T-helper 17 cell (primary cell): ENCODE results near the gene UBE2Q2. TPM values are rescaled to one million over a fixed set of nuclear protein-coding genes. Genes with fewer than 3 reads are reported as not detected.
"Not testable (repeated sequence)": the region's sequence is repeated elsewhere in the genome, so short reads cannot be mapped to it uniquely, and the experiment has no call there.

Source experiments
- ATAC-seq: fragments of 150-1000 bp; cut with Tn5 transposase; 2 replicates; pipeline ENCODE4 v1.10.0; 2021; ENCODE audit warnings: mild to moderate bottlenecking, moderate library complexity
- DNase-seq, 3 donors: peaks; one replicate each; pipeline versions ENCODE4 v3.0.0 to v3.0.0-alpha.2; 2020 to 2021
- H3K9me3 ChIP-seq: one replicate; pipeline ENCODE4 v1.7.0; 2013; ENCODE audit warnings: low read length, mild to moderate bottlenecking; ENCODE audit not compliant: control insufficient read depth, poor library complexity, severe bottlenecking
- H3K27ac Mint-ChIP-seq: one replicate; pipeline ENCODE4 v1.8.0; 2022; ENCODE audit warnings: mild to moderate bottlenecking, moderate library complexity, mixed read lengths
- H3K27me3 Mint-ChIP-seq: one replicate; pipeline ENCODE4 v1.8.0; 2022; ENCODE audit warnings: mixed read lengths
- H3K36me3 Mint-ChIP-seq: one replicate; pipeline ENCODE4 v1.8.0; 2022; ENCODE audit warnings: low read depth, mixed read lengths
- H3K4me1 Mint-ChIP-seq: one replicate; pipeline ENCODE4 v1.8.0; 2022; ENCODE audit warnings: mild to moderate bottlenecking, mixed read lengths
- H3K4me3 Mint-ChIP-seq: one replicate; pipeline ENCODE4 v1.8.0; 2022; ENCODE audit warnings: mild to moderate bottlenecking, moderate library complexity, mixed read lengths
- total RNA-seq, 4 donors: library from RNA in 2 of 4; stranded (reverse) in 2 of 4; gene quantifications; one replicate each; pipeline ENCODE4 v1.2.3 and lab custom pipeline; 2022 to 2026

Gene UBE2Q2
- total RNA-seq, 2 donors from 2014 or later = 40.0 to 40.1 TPM

DNA sequence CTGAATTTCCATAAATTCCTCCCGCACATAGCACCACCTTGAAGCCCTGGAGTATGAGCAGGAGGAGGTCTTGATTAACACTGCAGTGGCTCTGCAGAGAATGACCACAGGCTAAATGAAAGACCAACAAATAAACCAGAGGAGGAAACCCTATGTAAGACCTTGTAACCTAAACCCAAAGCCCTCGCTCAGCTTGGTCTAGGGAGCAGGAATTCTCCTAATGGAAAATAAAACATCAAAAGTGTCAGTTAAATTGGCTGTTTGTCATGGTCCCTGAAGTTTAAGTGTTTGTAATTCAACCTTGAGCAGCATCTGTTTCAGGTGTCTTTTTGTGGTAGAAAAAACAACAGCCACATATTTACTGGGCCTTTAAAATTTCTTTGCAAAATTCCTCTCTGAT lies 9.2 kb upstream of the UBE2Q2 start:
- Mint-ChIP-seq H3K4me3 (no peak overlapping the region), H3K27me3 (no peaks in the 10 kb centered on the region), H3K27ac (no peak overlapping the region), H3K36me3 (peaks cover 3% of the 10 kb centered on the region), H3K4me1 (peaks cover 9% of the 10 kb centered on the region)
- no peaks in the 10 kb centered on the region for H3K9me3 ChIP-seq
- DNase-seq (no peak), ATAC-seq (no peak)

DNA sequence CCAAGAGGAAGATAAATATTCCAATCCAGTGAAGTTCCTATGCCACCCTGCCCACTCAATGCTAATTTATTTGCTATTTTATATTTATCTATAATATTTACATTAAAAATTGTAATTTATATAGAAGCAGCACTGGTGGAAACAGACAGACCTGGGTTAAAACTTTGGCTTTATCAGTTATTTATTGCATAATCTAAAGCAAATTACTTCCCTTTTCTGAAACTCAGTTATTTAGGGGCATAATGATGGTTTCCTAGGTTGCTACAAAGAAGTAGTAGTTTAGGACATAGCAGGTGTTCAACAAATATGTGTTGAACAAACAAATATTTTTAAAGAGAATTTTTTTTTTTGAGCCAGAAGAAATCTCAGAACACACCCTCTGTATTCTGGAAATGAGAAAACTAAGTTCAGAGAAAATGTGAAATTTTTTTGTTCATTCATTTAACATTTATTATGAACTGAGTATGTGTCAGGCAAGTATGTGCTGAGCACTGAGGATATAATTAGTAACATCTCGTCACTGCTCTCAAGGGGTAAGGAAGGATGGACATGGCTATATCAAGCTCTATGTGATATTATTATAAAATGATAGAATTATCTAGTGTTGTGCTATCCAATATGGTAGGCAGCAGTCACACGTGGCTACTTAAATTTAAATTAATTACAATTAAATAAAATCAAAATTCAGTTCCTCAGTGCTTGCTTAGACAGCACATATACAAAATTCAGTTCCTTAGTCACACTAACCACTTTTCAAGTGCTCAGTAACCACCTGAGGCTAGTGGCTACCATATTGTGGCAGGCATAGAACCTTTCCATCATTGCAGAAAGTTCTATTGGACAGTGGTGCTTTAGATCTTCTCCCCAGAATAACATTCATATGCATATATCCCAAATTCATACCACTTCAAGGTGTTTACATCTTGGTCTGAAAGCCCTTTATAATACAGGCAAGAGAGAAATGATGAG lies 7.0 kb upstream of the UBE2Q2 start:
- ATAC-seq = peak; percentile 24
- DNase-seq = no peak
- peaks cover 9% of the 10 kb centered on the region for H3K4me1 Mint-ChIP-seq
- H3K36me3 Mint-ChIP-seq = no peaks in the 10 kb centered on the region
- H3K9me3 ChIP-seq = no peaks in the 10 kb centered on the region
- H3K27me3 Mint-ChIP-seq = no peaks in the 10 kb centered on the region
- H3K4me3 Mint-ChIP-seq = no peak overlapping the region
- H3K27ac Mint-ChIP-seq = no peak overlapping the region

DNA sequence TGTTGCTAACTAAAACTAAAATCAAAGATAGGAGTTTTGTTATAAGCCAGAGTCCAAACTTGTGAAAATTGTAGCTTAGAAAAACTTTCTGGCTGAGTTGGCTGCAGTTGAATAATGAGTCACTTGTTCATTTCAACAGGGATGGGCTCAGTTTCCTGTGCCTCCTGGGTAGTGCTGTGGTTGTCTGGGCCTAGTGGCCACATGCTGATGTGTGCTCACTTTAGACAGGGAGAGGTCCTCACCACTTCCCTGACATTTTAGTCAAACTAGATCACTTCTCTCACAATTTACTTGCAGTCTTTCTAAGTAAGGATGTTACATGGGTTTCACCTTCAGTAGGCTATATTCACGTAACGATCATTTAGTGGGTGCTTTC lies 6.3 kb upstream of the UBE2Q2 start:
- ATAC-seq = peak; percentile 95
- Mint-ChIP-seq H3K27me3 (no peaks in the 10 kb centered on the region), H3K4me1 (peaks cover 9% of the 10 kb centered on the region), H3K4me3 (no peak overlapping the region), H3K36me3 (no peaks in the 10 kb centered on the region), H3K27ac (no peak overlapping the region)
- DNase-seq = no peak
- H3K9me3 ChIP-seq = no peaks in the 10 kb centered on the region

DNA sequence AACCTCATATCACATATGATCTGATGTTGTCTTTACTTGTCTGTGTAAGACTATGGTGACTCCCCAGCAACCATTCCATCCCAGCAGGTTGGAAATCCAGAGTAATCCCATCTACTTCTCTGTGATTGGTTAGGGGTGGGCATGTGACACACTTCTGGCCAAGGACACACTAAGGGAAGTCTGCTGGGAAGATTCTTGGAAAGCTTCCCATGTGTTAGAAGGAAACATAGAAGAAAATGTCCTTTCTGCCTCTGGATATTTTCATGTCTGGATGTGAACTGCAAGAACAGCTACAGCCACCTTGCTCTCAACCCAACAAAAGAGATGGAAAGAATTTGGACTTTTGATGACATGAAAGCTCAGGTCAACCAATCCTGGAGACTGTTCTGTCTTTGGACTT lies 2.6 kb upstream of the UBE2Q2 start:
- Mint-ChIP-seq H3K36me3 (peaks cover 4% of the 10 kb centered on the region), H3K27ac (no peak overlapping the region), H3K27me3 (no peaks in the 10 kb centered on the region), H3K4me3 (no peak overlapping the region), H3K4me1 (peaks cover 26% of the 10 kb centered on the region)
- ATAC-seq (no peak), DNase-seq (no peak)
- no peaks in the 10 kb centered on the region for H3K9me3 ChIP-seq

DNA sequence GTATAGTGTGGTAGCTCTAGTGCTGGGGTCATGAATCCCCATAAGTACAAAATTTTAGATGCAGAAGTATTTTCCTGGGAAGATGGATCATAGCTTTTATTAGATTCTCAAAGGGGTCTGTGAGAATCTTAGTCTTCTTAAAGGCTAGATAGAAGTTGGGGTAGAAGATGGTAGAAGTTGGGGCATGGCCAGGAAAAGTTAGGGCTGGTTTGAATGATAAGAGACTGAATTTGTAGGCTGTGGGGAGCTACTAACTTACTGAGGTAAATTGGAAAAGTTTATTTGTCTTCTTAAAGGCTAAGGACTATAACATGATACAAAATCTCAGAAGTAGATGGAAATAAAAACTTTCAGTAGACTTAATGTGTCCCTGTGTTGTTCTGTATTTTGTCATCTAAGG lies 1.6 kb upstream of the UBE2Q2 start:
- H3K9me3 ChIP-seq = no peaks in the 10 kb centered on the region
- H3K4me3 Mint-ChIP-seq = peak overlapping the region; percentile 39
- peak overlapping the region; percentile 51 for H3K27ac Mint-ChIP-seq
- H3K27me3 Mint-ChIP-seq = no peaks in the 10 kb centered on the region
- DNase-seq (no peak), ATAC-seq (no peak)
- peaks cover 35% of the 10 kb centered on the region for H3K4me1 Mint-ChIP-seq
- H3K36me3 Mint-ChIP-seq = peaks cover 4% of the 10 kb centered on the region

DNA sequence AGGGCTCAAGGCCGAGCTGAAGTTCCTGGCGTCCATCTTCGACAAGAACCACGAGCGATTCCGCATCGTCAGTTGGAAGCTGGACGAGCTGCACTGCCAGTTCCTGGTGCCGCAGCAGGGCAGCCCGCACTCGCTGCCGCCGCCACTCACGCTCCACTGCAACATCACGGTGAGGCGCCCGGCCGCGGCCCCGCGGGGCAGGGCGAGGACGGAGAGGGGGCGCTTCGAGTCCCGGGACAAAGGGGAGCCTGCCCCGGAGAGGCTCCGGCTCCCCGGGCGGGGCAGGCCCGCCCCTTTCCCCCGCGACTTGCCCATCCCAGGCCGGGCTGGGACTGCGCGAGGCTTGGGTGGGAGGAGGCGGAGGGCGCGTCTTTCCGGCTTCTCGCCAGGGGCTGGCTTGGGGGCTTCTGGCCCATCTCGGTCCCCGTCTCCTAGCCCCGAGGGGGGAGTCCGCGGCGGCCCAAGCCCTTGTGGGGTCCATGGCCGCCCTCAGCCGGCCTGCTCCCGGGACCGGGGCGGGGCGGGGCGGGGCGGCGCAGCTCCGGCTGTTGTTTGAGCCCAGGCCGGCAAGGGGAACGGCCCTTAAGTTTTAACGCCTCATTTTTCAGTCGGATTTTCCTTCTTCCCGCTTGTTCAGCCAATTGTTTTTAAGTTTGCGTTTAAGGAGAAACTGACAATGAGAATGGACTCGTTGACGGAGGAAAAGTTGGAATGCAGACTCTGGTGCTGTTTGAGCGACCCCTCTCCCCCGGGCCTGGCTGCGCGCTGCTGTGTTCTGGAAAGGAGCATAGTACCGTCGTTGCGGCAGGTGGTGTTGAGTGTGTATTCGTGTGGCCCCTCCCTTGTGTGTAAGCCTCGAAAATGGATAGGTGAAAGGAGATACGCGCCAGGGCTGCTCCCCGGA lies 683 bp downstream of the UBE2Q2 start:
- ATAC-seq = peak; percentile 65
- Mint-ChIP-seq H3K4me3 (peak overlapping the region; percentile 98), H3K4me1 (peaks cover 54% of the 10 kb centered on the region), H3K36me3 (peaks cover 4% of the 10 kb centered on the region), H3K27ac (peak overlapping the region; percentile 92), H3K27me3 (no peaks in the 10 kb centered on the region)
- DNase-seq = peak; percentile 22 to 31 (median 30)
- H3K9me3 ChIP-seq = no peaks in the 10 kb centered on the region

DNA sequence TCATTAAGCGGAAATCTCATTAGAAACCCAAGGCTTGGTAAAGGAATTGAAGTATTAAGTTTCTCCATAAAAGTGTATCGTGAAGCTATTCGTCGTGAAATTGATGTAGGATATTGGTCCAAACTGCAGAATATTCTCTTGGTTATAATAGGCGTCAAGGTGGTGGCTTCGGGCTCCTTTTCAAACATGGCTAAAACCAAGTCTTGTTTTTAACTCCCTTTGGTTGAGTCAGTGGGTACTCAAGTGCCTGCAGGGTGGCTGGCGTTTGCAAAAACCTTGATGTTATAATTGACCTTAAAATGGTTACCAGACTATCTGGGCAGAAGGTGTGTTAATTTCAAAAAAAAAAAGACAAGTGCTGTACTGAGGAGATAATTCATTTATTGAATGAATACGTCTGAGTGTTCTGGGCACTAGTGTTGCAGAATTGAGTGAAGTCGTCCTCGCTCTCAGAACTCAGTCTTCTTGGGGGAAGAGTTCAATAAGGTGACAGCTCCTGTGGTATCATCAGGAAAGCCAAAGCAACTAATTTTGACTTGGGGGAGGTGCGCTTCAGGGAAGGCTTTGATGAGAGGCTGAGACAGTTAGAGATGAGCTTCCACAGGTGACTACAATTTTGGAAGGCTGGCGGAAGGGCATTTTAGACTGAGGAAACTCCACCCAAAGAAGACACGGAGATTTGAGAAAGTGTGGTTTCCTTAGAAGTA lies 1.5 kb downstream of the UBE2Q2 start:
- H3K4me1 Mint-ChIP-seq = peaks cover 60% of the 10 kb centered on the region
- DNase-seq = no peak
- peak; percentile 4 for ATAC-seq
- H3K27me3 Mint-ChIP-seq = no peaks in the 10 kb centered on the region
- peak overlapping the region; percentile 98 for H3K4me3 Mint-ChIP-seq
- peaks cover 4% of the 10 kb centered on the region for H3K36me3 Mint-ChIP-seq
- peak overlapping the region; percentile 92 for H3K27ac Mint-ChIP-seq
- H3K9me3 ChIP-seq = no peaks in the 10 kb centered on the region

DNA sequence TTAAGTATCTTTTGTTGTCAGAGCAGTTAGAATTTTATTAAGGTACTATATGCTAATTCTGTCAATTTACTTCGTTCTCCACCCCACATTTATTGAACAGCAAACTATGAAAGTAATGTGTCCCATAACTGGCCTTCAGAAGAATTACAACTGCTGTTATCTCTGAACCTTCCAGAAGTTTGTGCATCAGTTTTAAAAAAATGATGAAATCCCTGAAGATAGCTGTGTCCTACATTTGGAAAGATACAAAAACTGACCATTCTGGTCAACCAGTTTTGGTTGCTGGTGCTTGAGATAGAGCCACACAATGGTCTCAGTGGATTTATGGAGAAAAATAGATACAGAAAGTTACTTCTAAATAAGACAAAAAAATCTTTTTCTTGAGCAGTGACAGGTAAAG lies 5.9 kb downstream of the UBE2Q2 start:
- Mint-ChIP-seq H3K27ac (peak overlapping the region; percentile 62), H3K27me3 (no peaks in the 10 kb centered on the region)

DNA sequence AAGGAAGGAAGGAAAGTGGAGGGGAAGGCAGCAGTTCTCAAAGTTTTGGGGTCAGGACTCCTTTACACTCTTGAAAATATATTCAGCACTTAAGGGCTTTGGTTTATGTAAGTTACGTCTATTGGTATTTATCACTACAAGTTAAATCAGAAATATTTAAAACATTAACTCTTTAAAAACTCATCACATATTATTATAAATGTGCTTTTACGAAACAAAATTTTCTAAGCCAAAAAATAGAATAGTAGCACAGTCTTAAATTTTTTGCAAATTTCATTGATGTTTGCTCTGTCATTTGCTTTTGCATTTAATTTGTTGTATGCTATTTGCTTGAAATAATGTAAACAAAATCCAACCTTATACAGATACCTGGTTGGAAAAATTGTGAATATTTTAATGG lies 7.5 kb downstream of the UBE2Q2 start:
- Mint-ChIP-seq H3K27ac (no peak overlapping the region), H3K4me1 (peaks cover 50% of the 10 kb centered on the region)
- ATAC-seq = no peak

More for the DNA sequence above, 5.9 kb downstream of the UBE2Q2 start:
- ATAC-seq (no peak), DNase-seq (no peak)
- Mint-ChIP-seq H3K4me1 (peaks cover 64% of the 10 kb centered on the region), H3K4me3 (no peak overlapping the region), H3K36me3 (peaks cover 4% of the 10 kb centered on the region)
- H3K9me3 ChIP-seq = no peaks in the 10 kb centered on the region

DNA sequence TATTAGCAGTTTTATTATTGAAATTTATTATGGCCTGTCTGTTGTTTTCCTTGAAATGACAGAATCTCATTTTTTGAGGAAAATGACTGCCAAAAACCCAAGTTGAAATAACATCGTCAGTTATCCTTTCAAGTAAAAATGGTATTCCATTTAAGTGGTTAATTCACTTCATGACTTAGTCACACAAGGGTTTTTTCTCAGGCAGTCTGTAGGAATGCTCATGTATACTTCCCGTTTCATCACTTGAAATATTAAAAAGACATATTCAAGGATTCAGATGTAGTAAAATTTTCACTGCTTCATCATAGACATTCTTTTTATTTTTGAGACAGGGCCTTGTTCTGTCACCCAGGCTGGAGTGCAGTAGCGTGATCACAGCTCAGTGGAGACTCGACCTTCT lies 8.3 kb downstream of the UBE2Q2 start:
- not testable (repeated sequence) for H3K27ac Mint-ChIP-seq, ATAC-seq, H3K36me3 Mint-ChIP-seq, H3K27me3 Mint-ChIP-seq, H3K9me3 ChIP-seq, H3K4me3 Mint-ChIP-seq, DNase-seq
- peaks cover 43% of the 10 kb centered on the region for H3K4me1 Mint-ChIP-seq

More for the DNA sequence above, 7.5 kb downstream of the UBE2Q2 start:
- no peaks in the 10 kb centered on the region for H3K27me3 Mint-ChIP-seq
- no peak for DNase-seq
- H3K9me3 ChIP-seq = no peaks in the 10 kb centered on the region
- H3K4me3 Mint-ChIP-seq = no peak overlapping the region
- H3K36me3 Mint-ChIP-seq = peaks cover under 1% of the 10 kb centered on the region

DNA sequence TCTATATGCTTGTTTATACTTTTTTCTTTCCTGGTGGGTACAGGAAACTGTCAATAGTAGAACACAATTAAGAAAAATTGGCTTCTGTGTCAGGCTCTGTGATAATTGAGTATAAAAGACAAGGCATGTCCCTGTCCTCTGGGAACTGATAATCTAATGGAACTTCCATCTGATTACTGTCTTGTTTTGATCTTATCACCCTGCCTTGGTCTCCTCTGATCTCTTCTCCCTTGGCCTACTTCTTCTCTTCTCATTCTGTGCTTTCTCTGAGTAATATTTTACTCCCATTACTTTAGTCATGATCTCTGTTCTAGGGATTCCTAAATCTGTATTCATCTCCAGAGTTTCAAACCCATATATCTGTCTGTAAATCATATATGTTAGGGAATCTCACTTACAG lies 14.6 kb downstream of the UBE2Q2 start:
- peaks cover 28% of the 10 kb centered on the region for H3K4me1 Mint-ChIP-seq
- ATAC-seq (no peak), DNase-seq (no peak)
- H3K4me3 Mint-ChIP-seq = no peak overlapping the region
- no peaks in the 10 kb centered on the region for H3K9me3 ChIP-seq
- peaks cover 12% of the 10 kb centered on the region for H3K36me3 Mint-ChIP-seq
- peak overlapping the region; percentile 29 for H3K27ac Mint-ChIP-seq
- no peaks in the 10 kb centered on the region for H3K27me3 Mint-ChIP-seq

DNA sequence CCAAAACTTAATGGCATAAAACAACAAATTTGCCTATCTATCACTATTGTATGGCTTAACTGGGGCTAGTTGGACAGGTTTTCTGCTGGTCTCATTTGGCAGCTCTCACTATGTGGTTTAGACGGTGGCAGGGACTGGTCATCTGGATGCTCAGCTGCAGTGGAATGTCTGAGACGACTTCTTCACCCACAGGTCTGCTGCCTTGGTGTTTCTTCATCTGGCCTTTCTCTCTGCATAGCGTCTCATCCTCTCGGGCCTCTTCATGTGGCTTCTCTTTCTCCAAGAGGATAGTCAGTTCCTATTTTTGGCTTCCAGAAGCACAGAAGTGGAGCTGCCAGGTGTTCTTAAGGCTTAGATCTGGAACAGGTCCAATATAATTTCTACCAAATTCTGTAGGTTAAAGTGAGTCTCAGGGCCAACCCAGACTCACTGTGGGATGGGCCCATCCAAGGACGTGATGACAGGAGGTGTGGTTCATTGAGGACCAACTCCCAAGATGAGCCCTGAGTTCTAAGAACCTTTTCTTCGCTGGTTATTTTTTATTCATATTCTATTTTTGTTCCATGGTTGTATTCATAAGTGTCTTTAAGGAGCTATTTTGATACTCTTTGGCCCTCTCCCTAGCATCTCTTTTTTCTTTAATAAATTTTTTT lies 18.6 kb downstream of the UBE2Q2 start:
- peaks cover 39% of the 10 kb centered on the region for H3K4me1 Mint-ChIP-seq
- no peak for ATAC-seq
- no peaks in the 10 kb centered on the region for H3K27me3 Mint-ChIP-seq
- DNase-seq = no peak
- H3K36me3 Mint-ChIP-seq = peaks cover 13% of the 10 kb centered on the region
- H3K27ac Mint-ChIP-seq = no peak overlapping the region
- H3K4me3 Mint-ChIP-seq = no peak overlapping the region
- no peaks in the 10 kb centered on the region for H3K9me3 ChIP-seq
